GM19455 (cell line): ENCODE data around the gene GMEB2.
"Not testable (repeated sequence)": the region's sequence is repeated elsewhere in the genome, so short reads cannot be mapped to it uniquely, and the experiment has no call there.

Experiments
- ATAC-seq: cut with Tn5 transposase; IDR thresholded peaks from one replicate; pipeline ENCODE4 v1.9.1; 2021; ENCODE audit not compliant: unreplicated experiment

Gene GMEB2

DNA sequence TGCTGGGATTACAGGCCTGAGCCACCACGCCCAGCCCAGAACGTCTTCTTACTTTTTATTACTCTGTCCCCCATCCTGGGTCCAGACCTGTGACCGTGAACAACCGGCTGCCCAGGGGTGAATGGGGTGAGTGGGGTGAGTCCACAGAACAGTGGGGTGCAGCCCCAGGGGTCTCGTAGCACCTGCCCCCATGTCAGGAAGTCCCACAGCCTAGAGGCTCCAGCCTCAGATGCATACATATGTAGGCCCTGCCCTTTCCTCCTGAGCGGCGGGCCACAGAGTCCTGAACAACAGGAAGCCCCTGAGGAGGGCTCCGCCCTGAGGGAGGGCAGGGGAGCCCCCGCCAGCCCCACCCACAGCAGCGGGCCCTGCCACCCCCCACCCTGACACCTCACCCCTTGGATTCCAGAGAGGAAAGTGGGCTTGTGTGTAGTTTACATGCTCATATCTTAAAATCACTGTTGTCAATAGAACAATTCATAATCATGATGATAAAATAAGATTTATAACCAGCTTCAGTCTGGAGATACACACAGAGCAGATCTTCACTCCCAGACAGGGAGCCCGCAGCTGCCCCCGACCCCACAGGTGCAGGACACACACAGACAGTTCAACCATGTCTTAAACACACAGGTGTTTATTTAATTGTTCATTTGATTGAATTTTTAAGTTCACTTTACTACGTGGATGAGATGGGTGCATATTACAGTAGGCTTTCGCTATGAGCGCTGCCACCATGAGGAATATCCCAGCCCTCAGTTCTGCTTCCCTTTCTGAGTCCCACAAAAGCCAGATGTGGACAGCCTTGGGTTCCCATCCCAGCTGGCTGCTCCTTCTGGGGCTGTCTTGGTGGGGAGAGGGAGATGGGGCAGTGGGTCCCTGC, 12.4 kb upstream of the GMEB2 start:
- no peak for ATAC-seq

DNA sequence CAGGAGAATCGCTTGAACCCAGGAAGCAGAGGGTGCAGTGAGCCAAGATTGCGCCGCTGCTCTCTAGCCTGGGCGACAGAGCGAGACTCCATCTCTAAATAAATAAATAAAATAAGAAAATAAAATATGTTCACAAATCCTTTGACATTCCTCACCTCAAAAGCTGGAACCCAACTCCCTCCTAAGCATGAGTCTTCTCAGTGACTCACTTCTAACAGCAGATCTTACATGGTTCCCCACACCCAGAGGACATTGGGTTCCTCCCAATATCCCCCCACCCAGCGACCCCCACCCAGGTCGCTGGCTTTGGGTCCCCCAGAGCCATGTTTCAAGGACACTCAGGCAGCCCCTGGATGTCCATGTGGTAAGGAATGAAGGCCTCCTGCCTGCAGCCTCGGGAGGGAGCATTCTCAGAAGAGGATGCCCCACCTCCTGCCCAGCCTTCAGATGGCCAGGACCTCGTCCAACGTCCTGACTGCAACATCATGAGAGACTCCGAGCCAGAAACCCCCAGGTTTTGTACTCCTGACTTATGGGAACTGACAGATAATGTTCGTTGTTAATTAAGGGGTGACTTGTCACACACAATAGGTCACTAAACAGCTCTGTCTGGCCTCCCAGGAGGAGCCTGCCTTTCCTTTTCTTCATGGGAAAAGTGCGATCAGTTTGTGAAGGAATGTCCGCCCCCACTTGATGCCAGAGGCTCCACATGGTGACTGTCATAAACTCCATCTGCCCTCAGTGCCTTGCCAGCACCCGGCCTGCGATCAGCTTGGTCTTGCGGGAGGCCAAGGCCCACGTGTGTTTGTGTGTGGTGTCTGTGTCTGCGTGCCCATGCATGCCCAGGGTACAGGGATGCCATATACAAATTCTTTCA, 10.1 kb upstream of the GMEB2 start:
- no peak for ATAC-seq

DNA sequence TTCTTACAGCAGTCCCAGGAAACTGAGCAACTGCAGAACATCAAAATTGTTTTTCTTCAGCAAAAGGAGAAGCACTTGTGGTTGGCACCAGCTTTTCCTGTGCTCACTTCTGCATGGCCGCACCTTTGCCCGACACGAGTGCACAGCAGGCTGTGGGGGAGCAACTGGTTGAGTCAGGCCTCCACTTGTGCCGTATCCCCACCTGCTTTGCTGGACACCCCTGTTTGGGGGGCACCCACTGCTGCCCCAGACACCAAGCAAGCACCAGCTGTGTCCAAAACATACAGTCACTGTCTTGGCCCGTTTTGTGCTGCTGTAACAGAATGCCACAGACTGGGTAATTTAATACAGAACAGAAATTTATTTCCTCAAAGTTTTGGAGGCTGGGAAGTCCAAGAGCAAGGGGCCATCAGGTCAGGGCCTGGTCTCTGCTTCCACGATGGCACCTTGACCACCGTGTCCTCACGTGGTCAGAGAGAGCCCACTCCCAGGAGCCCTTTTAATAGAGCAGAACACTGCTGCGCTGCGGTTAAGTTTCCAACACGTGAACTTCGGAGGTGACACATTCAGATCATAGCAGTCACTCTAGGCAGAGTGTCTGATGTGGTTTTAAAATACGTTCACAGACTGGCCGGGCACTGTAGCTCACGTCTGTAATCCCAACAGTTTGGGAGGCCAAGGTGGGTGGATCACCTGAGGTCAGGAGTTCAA, 8.7 kb upstream of the GMEB2 start:
- ATAC-seq = no peak

DNA sequence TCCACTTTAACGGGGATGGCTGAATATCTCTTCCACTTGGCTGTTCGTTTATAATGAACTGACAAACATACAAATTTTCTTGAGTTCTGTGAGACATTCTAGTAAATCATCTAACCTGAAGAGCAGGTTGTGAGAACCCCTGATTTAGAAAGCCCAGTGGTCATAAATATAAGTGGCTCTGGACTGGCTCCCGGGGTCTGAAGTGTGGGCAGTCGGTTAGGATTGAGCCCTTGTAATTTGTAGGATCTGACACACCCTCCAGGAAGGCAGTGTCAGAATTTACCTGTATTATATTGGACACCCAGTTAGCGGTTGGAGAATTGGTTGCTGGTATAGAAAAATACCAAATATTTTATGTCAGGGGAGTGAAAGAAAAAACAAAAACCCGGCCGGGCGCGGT, 6.8 kb upstream of the GMEB2 start:
- no peak for ATAC-seq

DNA sequence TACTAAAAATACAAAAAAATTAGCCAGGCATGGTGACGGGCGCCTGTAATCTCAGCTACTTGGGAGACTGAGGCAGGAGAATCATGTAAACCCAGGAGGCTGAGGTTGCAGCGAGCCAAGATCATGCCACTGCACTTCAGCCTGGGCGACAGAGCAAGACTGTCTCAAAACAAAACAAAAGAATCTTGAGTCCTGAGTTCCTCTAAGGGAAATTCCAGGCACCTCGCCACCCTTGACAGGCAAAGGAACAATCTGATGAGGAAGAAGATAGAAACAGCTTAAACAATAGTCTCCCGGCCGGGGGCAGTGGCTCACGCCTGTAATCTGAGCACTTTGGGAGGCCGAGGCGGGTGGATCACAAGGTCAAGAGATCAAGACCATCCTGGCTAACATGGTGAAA, 4.5 kb upstream of the GMEB2 start:
- ATAC-seq = not testable (repeated sequence)

DNA sequence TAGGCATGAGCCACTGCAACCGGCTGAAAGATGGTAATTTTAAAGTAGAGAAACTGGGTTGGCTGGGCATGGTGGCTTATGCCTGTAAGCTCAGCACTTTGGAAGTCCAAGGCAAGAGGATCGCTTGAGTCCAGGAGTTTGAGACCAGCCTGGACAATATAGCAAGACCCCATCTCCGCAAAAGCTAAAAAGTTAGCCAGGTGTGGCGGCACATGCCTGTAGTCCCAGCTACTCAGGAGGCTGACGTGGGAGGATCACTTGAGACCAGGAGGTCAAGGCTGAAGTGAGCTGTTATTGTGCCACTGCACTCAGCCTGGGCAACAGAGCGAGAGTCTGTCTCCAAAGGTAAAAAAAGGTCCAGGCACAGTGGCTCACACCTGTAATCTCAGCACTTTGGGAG, 4.1 kb upstream of the GMEB2 start:
- not testable (repeated sequence) for ATAC-seq

DNA sequence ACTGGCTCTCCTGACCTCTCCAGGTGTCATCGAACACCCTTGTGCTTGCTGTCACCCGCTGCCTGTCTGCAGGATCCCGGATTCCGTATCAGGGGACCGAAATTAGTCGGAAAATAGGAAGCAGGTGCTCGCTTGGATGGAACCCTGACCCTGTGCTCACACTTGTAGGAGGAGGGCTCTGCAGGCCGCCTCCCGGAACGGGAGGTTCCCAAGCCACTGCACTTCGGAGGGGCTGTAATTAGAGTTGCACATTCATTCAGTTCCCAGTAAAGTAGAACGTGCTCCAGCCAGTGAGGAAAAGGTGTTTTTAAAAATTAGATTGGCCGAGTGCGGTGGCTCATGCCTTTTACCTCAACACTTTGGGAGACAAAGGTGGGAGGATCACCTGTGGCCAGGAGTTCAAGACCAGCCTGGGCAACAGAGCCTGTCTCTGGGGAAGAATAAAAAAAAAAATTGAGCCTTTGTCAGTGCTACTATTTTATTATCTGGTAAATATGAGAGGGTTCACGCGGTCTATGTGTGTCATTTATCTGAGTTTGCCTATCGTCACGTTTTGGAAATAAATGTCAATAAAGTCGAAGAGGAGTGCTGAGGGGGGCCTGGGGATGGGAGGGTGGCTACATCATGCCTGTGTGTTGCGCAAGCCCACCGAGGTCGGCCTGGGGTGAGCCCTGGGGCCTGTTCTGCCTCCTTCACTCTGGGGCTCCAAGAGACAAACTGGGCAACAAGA, 1.5 kb upstream of the GMEB2 start:
- ATAC-seq = no peak

DNA sequence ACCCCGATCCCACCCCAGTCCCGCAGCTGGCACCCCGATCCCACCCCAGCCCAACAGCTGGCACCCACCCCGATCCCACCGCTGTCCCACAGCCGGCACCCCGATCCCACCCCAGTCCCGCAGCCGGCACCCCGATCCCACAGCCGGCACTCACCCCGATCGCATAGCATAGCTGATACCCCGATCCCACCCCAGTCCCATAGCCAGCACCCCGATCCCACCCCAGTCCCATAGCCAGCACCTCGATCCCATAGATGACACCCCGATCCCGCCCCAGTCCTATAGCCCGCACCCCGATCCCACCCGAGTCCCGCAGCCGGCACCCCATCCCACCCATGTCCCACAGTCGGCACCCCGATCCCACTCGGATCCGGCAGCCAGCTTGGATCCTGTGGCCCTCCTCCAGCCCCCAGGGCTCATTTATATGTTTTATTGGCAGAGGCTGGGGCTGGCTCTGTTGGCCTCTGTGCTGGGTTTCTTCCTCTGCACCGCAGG, 897 bp upstream of the GMEB2 start:
- no peak for ATAC-seq

DNA sequence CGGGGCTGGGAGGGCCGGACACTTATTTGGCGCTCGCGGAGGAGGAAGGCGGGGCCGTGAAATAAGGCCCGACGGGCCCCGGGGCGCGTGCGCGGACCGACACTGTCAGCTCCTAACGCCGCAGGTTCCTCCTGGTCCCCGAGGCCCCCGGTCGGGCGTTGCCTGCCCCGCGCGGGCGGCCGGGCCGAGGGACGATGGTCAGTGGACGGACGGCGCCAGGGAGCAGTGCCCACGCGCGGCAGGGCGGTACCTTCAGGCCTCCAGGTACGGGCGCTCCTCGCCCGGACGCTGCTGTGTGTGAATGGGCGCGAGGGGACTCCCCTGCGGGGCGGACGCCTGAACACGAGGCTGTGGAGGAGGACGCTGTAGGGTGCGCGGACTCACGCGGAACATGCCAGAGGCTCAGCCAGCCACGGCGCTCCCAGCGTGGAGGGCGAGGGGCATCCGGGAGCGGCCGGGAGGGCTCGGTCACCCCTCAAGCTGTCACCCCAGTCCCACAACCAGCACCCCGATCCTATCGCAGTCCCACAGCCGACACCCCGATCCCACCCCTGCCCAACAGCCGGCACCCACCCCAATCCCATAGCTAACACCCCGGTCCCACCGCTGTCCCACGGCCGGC, 339 bp upstream of the GMEB2 start:
- ATAC-seq = peak; percentile 82

DNA sequence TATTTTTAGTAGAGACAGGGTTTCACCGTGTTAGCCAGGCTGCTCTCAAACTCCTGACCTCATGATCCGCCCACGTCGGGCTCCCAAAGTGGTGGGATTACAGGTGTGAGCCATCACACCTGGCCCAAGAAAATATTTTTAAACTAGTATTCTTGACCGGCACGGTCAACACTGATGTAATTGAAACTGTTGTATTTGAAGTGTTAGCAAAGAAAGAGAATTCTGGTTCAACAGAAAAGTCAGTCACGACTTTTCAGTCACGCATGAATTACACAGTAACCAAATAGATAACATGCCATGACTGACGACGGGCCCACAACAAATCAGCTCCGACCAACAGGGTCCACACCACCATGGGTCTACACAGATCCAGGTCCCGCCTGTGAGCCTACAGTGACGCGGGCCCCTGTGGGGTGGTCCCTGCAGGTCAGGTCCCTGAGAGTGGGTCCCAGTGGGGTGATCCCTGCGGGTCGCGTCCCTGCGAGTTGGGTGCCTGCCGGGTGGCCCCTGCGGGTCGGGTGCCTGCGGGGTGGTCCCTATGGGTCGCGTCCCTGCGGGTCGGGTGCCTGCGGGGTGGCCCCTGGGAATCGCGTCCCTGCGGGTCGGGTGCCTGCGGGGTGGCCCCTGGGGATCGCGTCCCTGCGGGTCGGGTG, 1.0 kb downstream of the GMEB2 start:
- no peak for ATAC-seq

DNA sequence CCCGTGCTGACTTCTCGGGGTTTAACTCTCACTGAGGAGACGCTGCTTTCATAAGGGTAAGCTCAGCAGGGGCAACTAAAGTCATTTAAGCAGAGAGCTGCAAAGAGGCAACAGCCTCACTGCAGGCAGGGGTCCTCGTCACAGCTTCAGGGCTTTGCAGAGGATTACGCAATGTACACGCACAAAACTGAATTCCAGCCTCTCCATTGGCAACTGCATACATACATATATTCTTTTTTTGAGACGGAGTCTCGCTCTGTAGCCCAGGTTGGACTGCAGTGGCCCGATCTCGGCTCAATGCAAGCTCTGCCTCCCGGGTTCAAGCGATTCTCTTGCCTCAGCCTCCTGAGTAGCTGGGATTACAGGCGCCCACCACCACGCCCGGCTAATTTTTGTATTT, 2.4 kb downstream of the GMEB2 start:
- no peak for ATAC-seq

DNA sequence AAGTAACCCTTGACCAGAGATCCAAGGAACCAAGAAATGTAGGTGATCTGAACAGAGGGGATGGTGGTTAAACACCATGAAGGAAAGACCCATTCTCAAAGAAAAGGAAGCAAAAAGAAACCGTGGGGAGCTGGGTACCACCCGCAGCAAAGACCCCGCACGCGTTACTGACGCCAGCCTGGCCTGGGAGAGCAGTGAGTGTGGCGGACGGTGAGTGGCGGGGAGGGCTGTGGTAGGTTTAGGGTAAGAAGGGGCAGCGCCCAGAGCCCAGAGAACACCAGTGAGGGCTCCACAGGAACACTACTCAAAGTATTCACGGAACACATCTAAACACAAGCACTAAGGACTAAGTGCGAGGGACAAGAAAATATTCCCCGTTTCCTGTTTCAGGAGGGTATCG, 4.2 kb downstream of the GMEB2 start:
- ATAC-seq = no peak

DNA sequence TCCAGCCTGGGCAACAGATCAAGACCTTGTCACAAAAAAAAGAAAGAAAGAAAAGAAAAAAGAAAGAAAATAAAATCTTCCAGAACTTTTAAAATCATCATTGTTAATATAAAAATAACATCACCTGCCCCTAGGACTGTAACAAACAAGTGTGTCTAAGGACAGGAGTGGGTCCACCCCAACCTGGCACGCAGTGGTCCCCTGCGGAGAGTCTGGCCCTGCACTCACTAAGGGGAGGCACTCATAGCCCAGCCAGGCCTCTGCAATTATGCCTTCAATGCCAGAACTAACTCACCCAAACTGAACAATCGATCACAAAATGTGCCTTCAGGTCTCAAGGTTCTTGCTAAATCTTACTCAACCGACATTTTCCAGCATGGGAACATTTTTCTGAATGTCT, 4.8 kb downstream of the GMEB2 start:
- ATAC-seq = no peak

DNA sequence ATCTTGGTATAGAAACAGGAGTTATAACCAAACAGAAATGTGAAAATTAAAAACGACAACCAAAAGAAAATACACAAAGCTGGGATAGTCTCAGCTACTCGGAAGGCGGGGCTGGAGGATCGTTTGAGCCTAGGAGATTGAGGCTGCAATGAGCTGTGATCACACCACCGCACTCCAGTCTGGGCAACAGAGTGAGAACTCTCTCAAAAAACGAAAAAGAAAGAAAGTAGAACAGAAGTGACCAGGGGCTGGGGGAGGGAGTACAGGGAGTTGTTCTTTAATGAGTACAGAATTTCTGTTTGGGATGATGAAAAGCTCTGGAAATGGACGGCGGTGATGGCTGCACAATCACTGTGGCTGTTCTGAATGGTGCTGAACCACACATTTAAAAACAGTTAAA, 5.9 kb downstream of the GMEB2 start:
- no peak for ATAC-seq

DNA sequence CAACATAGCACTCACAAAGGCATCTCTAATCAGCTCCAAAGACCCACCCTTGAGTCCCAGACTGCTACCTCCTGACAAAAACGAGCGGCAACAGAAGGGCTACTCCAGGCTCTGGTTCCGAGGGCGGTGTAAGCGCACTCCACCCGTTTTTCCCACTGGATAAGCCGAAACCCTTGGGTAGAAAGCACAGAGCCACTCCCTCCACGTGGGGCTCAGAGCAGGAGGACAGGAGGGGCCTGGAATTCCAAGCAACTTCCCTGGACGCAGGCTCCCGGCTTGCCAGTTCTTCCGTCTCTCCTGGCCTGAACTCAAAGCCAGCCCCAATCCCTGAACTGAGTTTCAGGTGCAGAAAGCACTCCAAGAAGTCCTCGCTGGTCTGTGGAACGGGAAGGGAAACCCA, 7.4 kb downstream of the GMEB2 start:
- no peak for ATAC-seq

DNA sequence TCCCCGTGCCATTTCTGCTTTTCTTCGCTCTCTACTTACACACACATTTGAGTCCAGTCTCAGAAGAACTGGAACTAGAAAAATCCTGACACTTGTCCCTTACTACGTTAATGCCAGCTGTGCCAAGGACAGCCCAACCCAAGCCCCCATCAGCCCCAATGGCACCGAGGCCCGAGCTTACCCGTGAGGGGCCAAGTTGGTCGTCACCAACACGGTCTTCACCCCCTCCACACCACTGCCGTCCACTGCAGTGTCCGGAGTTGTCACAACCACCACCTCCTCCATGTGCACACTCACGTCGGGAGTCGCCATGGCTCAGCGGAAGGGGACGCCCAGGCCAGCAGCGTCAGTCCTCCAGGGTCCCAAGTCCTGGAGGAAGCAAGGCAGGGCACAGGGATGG, 7.8 kb downstream of the GMEB2 start:
- no peak for ATAC-seq

DNA sequence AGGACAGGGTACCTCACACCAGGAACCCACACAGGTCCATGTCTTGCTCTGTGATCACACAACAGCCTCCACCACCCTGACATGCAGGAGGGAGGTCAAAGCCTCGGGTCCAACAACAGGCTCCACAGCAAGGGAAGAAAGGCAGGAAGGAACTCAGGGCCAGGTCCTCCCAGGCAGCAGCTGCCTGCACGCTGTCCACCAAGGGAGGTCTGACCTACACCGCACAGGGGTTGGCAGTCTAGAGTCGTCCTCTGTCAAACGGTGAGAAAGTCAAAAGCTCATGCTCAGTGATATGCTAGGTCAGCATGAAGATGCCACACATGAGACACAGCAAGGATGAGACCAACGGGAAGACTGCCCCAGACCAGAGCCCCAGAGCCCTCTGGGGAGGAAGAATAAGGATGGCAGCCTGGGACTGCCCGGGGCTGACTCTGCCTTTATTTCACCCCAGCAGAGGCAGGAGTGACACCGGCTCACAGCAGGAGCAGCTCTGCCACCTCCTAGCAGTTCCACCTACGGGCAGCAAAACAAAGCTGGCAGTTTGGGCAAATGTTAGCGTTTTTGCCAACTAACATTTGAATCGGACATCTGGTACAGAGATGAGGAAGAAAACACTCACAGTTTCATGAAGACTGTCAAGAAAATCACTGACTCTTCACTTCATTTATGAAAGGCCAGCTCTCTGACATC, 8.5 kb downstream of the GMEB2 start:
- ATAC-seq = no peak

DNA sequence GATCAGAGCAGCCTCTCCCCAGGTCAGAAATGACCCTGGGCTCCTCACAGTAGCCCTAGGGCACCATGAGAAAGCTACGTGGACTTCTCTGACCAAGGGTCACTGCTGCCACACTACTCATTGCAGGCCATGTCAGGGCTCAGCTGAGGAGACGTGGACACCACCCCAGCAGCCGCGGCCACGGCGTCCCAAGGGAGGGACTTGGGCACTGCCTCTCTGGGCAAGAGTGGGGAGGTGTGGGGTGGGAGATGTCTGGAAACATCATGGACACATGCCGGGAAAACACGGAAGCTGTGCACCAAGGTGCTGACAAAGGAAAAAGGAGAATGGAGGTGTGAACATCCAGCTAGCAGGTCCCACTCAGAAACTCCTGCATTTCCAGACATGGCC, 9.0 kb downstream of the GMEB2 start:
- no peak for ATAC-seq
